Lower lobe of right lung (tissue), 2 donors: ENCODE results near the gene RPH3AL. TPM values are rescaled to one million over a fixed set of nuclear protein-coding genes. Genes with fewer than 3 reads are reported as not detected.

ENCODE experiments used
- ATAC-seq, 2 donors: fragments of 200-7000 bp; cut with Tn5 transposase; one replicate each; pipeline ENCODE4 v1.9.1; 2020 to 2022; ENCODE audit warnings: mild to moderate bottlenecking in 2 of 2, moderate library complexity in 2 of 2
- DNase-seq: peaks from one replicate; pipeline ENCODE4 v3.0.0-alpha.2; 2020
- H3K27ac ChIP-seq: fragments of 200-600 bp; one replicate; pipeline ENCODE4 v1.8.0; 2022
- H3K27me3 ChIP-seq: fragments of 200-600 bp; one replicate; pipeline ENCODE4 v1.8.0; 2022; ENCODE audit warnings: low read depth
- H3K36me3 ChIP-seq: fragments of 200-600 bp; one replicate; pipeline ENCODE4 v1.8.0; 2022; ENCODE audit warnings: mild to moderate bottlenecking
- H3K4me1 ChIP-seq: fragments of 200-600 bp; one replicate; pipeline ENCODE4 v1.8.0; 2022
- H3K4me3 ChIP-seq: fragments of 200-600 bp; one replicate; pipeline ENCODE4 v1.8.0; 2022; ENCODE audit warnings: mild to moderate bottlenecking
- H3K9me3 ChIP-seq: fragments of 200-600 bp; one replicate; pipeline ENCODE4 v1.8.0; 2022
- CTCF ChIP-seq: fragments of 200-600 bp; IDR thresholded peaks from one replicate; pipeline ENCODE4 v1.8.0; 2022; ENCODE audit warnings: antibody characterized with exemption, mild to moderate bottlenecking
- intact Hi-C: fragments of 100-400 bp; cut with DNase I; formaldehyde crosslinking; loops from one replicate; pipeline ENCODE4 v1.11.0; 2022
- total RNA-seq: library from RNA; stranded (reverse); fragmentation: NEBNext Ultra II Directional; extraction: Animal tissue kit (Norgen Biotek cat#: 25700); gene quantifications from one replicate; pipeline ENCODE4 v1.2.1, GENCODE V29; 2021
- donor health status: DM: no; HTN: yes; CAD: no; lungs with severe emphysema.

RPH3AL gene
- total RNA-seq, 1 donor from 2014 or later, result 38.7 TPM

- Histone ChIP-seq H3K9me3 (no peaks in the 10 kb centered on the region), H3K36me3 (no peaks in the 10 kb centered on the region), H3K4me1 (peaks cover 28% of the 10 kb centered on the region), H3K27ac (no peak overlapping the region), H3K27me3 (no peaks in the 10 kb centered on the region), H3K4me3 (no peak overlapping the region)
- DNase-seq (no peak), ATAC-seq (no peak)
- intact Hi-C loops, result no loop called here
- no peak for TF ChIP-seq CTCF
Observed at GRCh38 chr17:343211-343610, 9.4 kb downstream of the RPH3AL start.

- Histone ChIP-seq H3K36me3 (no peaks in the 10 kb centered on the region), H3K9me3 (no peaks in the 10 kb centered on the region), H3K4me1 (peaks cover 33% of the 10 kb centered on the region), H3K27me3 (no peaks in the 10 kb centered on the region), H3K4me3 (no peak overlapping the region), H3K27ac (peak overlapping the region; percentile 47)
- ATAC-seq, result no peak
- no peak for DNase-seq
- TF ChIP-seq CTCF, result no peak
- intact Hi-C loops, result no loop called here
Observed at GRCh38 chr17:340074-340473, 12.5 kb downstream of the RPH3AL start.

- H3K4me3 ChIP-seq, result no peak overlapping the region
- intact Hi-C loops, result no loop called here
- peaks cover 34% of the 10 kb centered on the region for H3K4me1 ChIP-seq
- H3K27ac ChIP-seq, result peak overlapping the region; percentile 47
- ATAC-seq, result peak; percentile 28 to 72
- no peaks in the 10 kb centered on the region for H3K9me3 ChIP-seq
- no peak for TF ChIP-seq CTCF
- H3K27me3 ChIP-seq, result no peaks in the 10 kb centered on the region
- no peaks in the 10 kb centered on the region for H3K36me3 ChIP-seq
- no peak for DNase-seq
Observed at GRCh38 chr17:339193-340061, 13.2 kb downstream of the RPH3AL start.

DNA sequence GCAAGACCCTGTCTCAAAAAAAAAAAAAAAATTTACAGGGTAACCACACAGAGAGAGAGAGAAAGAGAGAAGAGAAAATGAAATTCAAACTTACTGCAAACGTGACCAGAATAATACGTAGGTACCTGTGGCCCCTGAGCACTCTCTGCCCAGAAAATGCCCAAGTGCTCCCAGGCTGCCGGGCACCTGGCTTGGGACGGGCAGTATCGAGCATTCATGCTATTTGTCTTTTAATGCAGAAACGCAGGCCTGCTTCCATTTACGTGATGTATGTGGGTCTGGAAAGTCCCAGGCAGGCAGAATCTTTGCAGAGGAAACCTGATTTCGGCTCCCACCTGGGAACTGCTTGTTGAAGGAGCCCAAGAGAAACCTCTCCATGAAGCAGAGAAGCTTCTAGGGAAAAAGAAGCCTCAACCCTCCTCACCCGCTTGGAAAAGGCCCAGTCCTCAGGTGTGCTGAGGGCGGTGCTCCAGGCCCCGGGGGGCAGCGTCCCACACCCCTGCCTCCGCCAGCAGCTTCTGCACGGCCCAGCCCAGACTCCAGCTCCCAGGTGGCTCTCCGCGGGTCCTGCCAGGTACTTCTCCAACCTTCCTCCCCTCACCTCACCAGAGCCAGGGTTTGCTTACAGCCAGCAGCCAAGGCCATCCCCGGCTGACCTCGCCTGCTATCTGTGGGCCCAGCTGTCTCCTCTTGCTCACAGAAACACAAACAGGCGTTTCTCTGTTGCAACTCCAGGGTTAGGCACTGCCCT lies 14.0 kb downstream of the RPH3AL start:
- DNase-seq, result no peak

DNA sequence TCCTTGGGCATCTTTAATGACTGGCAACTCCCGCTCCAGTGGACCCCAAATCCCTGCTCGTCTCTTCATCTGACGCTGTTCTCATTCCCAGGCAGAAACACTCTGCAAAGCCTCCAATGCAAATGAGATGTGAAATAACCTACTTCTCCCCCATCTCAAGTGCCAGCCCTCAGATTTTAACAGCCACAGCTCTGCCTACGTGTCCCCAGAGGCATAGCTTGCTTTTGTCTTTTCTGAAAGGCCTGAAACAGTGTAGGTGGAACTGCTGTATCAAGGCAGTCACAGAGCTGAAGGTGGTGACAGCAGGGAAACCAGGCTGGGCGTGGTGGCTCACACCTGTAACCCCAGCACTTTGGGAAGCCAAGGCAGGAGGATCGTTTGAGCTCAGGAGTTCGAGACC lies 14.7 kb downstream of the RPH3AL start:
- H3K4me1 ChIP-seq, result peaks cover 48% of the 10 kb centered on the region
- no peak for TF ChIP-seq CTCF
- DNase-seq (no peak), ATAC-seq (no peak)
- H3K27me3 ChIP-seq, result no peaks in the 10 kb centered on the region
- H3K36me3 ChIP-seq, result no peaks in the 10 kb centered on the region
- no peak overlapping the region for H3K4me3 ChIP-seq
- intact Hi-C loops, result no loop called here
- H3K27ac ChIP-seq, result peak overlapping the region; percentile 53
- H3K9me3 ChIP-seq, result no peaks in the 10 kb centered on the region

More for the DNA sequence above, 14.0 kb downstream of the RPH3AL start:
- H3K9me3 ChIP-seq, result no peaks in the 10 kb centered on the region
- no peak for TF ChIP-seq CTCF
- H3K4me3 ChIP-seq, result no peak overlapping the region
- no peaks in the 10 kb centered on the region for H3K27me3 ChIP-seq
- peak overlapping the region; percentile 47 for H3K27ac ChIP-seq
- H3K4me1 ChIP-seq, result peaks cover 40% of the 10 kb centered on the region
- H3K36me3 ChIP-seq, result no peaks in the 10 kb centered on the region
- ATAC-seq, result peak; percentile 37 to 50
- intact Hi-C loops, result no loop called here
